Activated CD8-positive, alpha-beta memory T cell treated with anti-CD3 and anti-CD28 coated beads, Interleukin-2, amount 50 U/mL, for 1 hour (primary cell): ENCODE results near the gene CEP250.

ENCODE experiments used
- DNase-seq: peaks from one replicate; pipeline ENCODE4 v3.0.0-alpha.2; 2020; ENCODE audit errors: extremely low read depth

The CEP250 gene

GRCh38 chr20:35561671-35562070 is 106.3 kb downstream of the CEP250 start:
- DNase-seq = no peak

DNA sequence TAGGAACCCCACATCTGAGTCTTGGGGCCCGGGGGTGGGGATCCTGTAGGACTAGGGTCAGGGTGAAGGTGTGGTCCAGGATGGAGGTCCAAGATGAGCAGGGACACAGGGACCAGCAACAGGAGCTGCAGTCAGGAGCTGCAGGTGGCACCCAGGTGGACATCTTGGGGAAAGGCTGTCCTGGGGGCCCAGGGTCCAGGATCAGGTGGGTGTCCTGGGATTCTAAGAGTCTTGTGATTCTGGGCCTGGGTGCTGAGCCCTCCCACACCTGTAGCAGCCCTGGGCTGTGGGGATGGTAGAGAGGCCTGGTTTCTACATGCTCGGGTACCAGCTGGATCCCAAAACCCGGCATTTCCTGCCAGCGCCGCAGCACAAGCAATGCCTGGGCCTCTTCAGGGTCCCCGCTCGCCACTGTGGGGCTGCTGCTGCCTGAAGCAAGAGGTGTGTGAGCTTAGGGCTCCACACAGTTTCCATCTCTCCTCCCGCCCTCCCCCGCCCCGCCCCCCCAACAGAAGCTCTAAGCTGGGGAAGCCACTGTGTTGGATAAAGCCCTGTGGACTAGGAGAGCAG is 107.2 kb downstream of the CEP250 start:
- no peak for DNase-seq

- no peak for DNase-seq
Measured at GRCh38 chr20:35563834-35564233, 108.4 kb downstream of the CEP250 start.

DNA sequence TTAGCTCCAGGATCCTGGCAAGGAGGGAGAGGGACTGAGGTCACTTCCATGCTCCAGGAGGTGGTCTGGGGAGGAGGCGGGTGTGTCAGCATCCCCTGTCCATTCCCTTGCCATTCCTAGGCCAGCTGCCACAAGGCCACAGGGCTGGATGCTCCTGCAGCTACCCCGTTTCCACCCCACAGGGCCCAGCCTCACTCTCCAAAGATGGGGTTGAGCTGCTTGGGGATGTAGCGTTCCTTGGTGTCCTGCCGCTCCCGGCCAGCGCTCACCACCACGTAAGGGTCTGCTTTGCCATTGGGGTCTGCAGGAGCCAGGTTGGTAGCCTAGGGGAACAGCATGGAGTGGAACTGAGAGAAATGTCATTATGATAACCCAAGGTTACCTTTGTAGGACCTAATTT is 109.5 kb downstream of the CEP250 start:
- DNase-seq = no peak

DNA sequence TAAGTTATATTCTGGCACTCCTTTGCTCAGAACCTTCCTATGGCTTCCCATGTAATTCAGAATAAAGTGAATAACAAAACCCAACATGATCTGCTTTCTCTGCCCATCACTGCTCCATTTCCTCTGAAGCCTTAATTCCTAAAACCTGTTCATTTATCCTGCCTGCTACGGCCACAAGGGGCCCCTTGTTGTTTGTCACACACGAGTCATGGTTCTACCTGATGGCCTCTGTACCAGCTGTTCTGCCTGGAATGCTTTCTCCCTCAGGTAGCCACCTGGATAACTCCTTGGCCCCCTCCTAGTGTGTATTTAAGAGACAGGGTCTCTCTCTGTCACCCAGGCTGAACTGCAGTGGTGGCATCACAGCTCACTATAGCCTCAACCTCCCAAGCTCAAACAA is 113.2 kb downstream of the CEP250 start:
- DNase-seq = no peak
